ENCODE results near the gene TNXB. TPM values are rescaled to one million over a fixed set of nuclear protein-coding genes. Genes with fewer than 3 reads are reported as not detected.

The TNXB gene
- total RNA-seq (100 to 1,000 TPM in 3 of 4 donors, 10 to 100 TPM in 1; 77.9 to 182 (median 115) TPM), polyA plus RNA-seq (99.0 TPM)
- long read RNA-seq, donor 1, transcript TNXB-206 (14 exons, 2,756 nt), result major isoform, 13 of 113 reads
- long read RNA-seq, donor 1, transcript TNXB-203 (13 exons, 3,125 nt), result minor isoform, 8 of 113 reads
- long read RNA-seq, donor 1, partial matches to known transcripts, result 79 of 113 reads
- long read RNA-seq, donor 1, other reads (novel, unspliced or antisense), result 13 of 113 reads
- long read RNA-seq, donor 2, partial matches to known transcripts, result 27 of 35 reads
- long read RNA-seq, donor 2, other reads (novel, unspliced or antisense), result 4 of 35 reads
- long read RNA-seq, donor 3, transcript TNXB-203 (13 exons, 3,125 nt), result minor isoform, 14 of 176 reads
- long read RNA-seq, donor 3, transcript TNXB-206 (14 exons, 2,756 nt), result major isoform, 21 of 176 reads
- long read RNA-seq, donor 3, partial matches to known transcripts, result 119 of 176 reads
- long read RNA-seq, donor 3, other reads (novel, unspliced or antisense), result 19 of 176 reads
- long read RNA-seq, donor 4, partial matches to known transcripts, result 21 of 29 reads
- long read RNA-seq, donor 4, other reads (novel, unspliced or antisense), result 1 of 29 reads

GRCh38 chr6:32109114-32109764 is at the start of gene TNXB:
TSS of gene TNXB (minus strand) at chr6:32109338. CDS start at chr6:32098198, 11,140 bp downstream.
- no peaks in the 10 kb centered on the region for H3K27me3 ChIP-seq (ENCODE audit: control insufficient read depth, insufficient read depth)
- peak within 1 kb of the TSS; percentile 96 for H3K27ac ChIP-seq (ENCODE audit: low read length)
- ATAC-seq (peak; percentile 40 to 54), DNase-seq (peak; percentile 76 to 85 (median 85))
- intact Hi-C loops (cut with DNase I), result no loop called here
- peaks cover 44% of the 10 kb centered on the region for H3K4me1 ChIP-seq (ENCODE audit: control insufficient read depth, insufficient read depth, low read length)
- 8% methylated on average over 12 of the region's 12 CpGs for WGBS
- no peaks in the 10 kb centered on the region for H3K9me3 ChIP-seq (ENCODE audit: control insufficient read depth, low read length)
- H3K4me3 ChIP-seq (ENCODE audit: low read length), result peak within 1 kb of the TSS; percentile 46

GRCh38 chr6:32158052-32158451 is 48.9 kb upstream of the TNXB start:
- ATAC-seq (no peak), DNase-seq (no peak)
- intact Hi-C loops (cut with DNase I), result no loop called here
- H3K9me3 ChIP-seq (ENCODE audit: control insufficient read depth, low read length), result no peaks in the 10 kb centered on the region
- no peak overlapping the region for H3K4me3 ChIP-seq (ENCODE audit: low read length)
- peaks cover 5% of the 10 kb centered on the region for H3K4me1 ChIP-seq (ENCODE audit: control insufficient read depth, insufficient read depth, low read length)
- no peak overlapping the region for H3K27ac ChIP-seq (ENCODE audit: low read length)
- H3K27me3 ChIP-seq (ENCODE audit: control insufficient read depth, insufficient read depth), result no peaks in the 10 kb centered on the region

GRCh38 chr6:32156891-32157290 is 47.8 kb upstream of the TNXB start:
- Histone ChIP-seq H3K27ac (ENCODE audit: low read length) (no peak overlapping the region), H3K9me3 (ENCODE audit: control insufficient read depth, low read length) (no peaks in the 10 kb centered on the region), H3K4me1 (ENCODE audit: control insufficient read depth, insufficient read depth, low read length) (peaks cover 5% of the 10 kb centered on the region), H3K4me3 (ENCODE audit: low read length) (no peak overlapping the region), H3K27me3 (ENCODE audit: control insufficient read depth, insufficient read depth) (no peaks in the 10 kb centered on the region)
- 89% methylated on average over 9 of the region's 9 CpGs for WGBS
- DNase-seq (no peak), ATAC-seq (no peak)
- intact Hi-C loops (cut with DNase I), result no loop called here

- H3K27me3 ChIP-seq (ENCODE audit: control insufficient read depth, insufficient read depth), result no peaks in the 10 kb centered on the region
- peak overlapping the region; percentile 60 for H3K4me3 ChIP-seq (ENCODE audit: low read length)
- no peaks in the 10 kb centered on the region for H3K9me3 ChIP-seq (ENCODE audit: control insufficient read depth, low read length)
- DNase-seq, result peak; percentile 48 to 82 (median 81)
- intact Hi-C loops (cut with DNase I), result no loop called here
- ATAC-seq, result peak; percentile 52 to 60
- H3K27ac ChIP-seq (ENCODE audit: low read length), result peak overlapping the region; percentile 70
- H3K4me1 ChIP-seq (ENCODE audit: control insufficient read depth, insufficient read depth, low read length), result peaks cover 5% of the 10 kb centered on the region
- 5% methylated on average over 34 of the region's 34 CpGs for WGBS
Observed at GRCh38 chr6:32154514-32155161, 45.5 kb upstream of the TNXB start.

GRCh38 chr6:32153564-32154513 is 44.7 kb upstream of the TNXB start, which contains the start of gene PPT2:
TSS of gene PPT2 (plus strand) at chr6:32154141. CDS start at chr6:32154595, 454 bp downstream.
- intact Hi-C loops (cut with DNase I), result no loop called here
- peak; percentile 95 to 97 (median 97) for DNase-seq
- peak within 1 kb of the TSS; percentile 60 for H3K4me3 ChIP-seq (ENCODE audit: low read length)
- H3K27ac ChIP-seq (ENCODE audit: low read length), result peak within 1 kb of the TSS; percentile 70
- H3K4me1 ChIP-seq (ENCODE audit: control insufficient read depth, insufficient read depth, low read length), result peaks cover 5% of the 10 kb centered on the region
- H3K27me3 ChIP-seq (ENCODE audit: control insufficient read depth, insufficient read depth), result no peaks in the 10 kb centered on the region
- ATAC-seq, result peak; percentile 89 to 91
- 1% methylated on average over 52 of the region's 52 CpGs for WGBS
- H3K9me3 ChIP-seq (ENCODE audit: control insufficient read depth, low read length), result no peaks in the 10 kb centered on the region

GRCh38 chr6:32152769-32153563 is 43.8 kb upstream of the TNXB start:
- Histone ChIP-seq H3K27ac (ENCODE audit: low read length) (peak overlapping the region; percentile 70), H3K9me3 (ENCODE audit: control insufficient read depth, low read length) (no peaks in the 10 kb centered on the region), H3K4me1 (ENCODE audit: control insufficient read depth, insufficient read depth, low read length) (peaks cover 5% of the 10 kb centered on the region), H3K27me3 (ENCODE audit: control insufficient read depth, insufficient read depth) (no peaks in the 10 kb centered on the region), H3K4me3 (ENCODE audit: low read length) (peak overlapping the region; percentile 60)
- ATAC-seq (peak; percentile 32 to 57), DNase-seq (peak; percentile 62 to 77 (median 73))
- intact Hi-C loops (cut with DNase I), result no loop called here
- WGBS, result 21% methylated on average over 35 of the region's 35 CpGs

GRCh38 chr6:32151863-32152768 is 43.0 kb upstream of the TNXB start, which contains the start of gene PRRT1:
TSS of gene PRRT1 (minus strand) at chr6:32151939. CDS start at chr6:32151827, 112 bp downstream.
- WGBS, result 18% methylated on average over 19 of the region's 24 CpGs
- DNase-seq, result peak in 1 of 3 donors; percentile 65
- no peak for ATAC-seq
- Histone ChIP-seq H3K9me3 (ENCODE audit: control insufficient read depth, low read length) (no peaks in the 10 kb centered on the region), H3K27me3 (ENCODE audit: control insufficient read depth, insufficient read depth) (no peaks in the 10 kb centered on the region), H3K4me1 (ENCODE audit: control insufficient read depth, insufficient read depth, low read length) (peaks cover 5% of the 10 kb centered on the region), H3K27ac (ENCODE audit: low read length) (no peak within 1 kb of the TSS), H3K4me3 (ENCODE audit: low read length) (peak within 1 kb of the TSS; percentile 60)
- intact Hi-C loops (cut with DNase I), result no loop called here

GRCh38 chr6:32151181-32151862 is 42.2 kb upstream of the TNXB start:
- no peak for ATAC-seq
- peak in 1 of 3 donors; percentile 27 for DNase-seq
- 39% methylated on average over 8 of the region's 8 CpGs for WGBS
- Histone ChIP-seq H3K9me3 (ENCODE audit: control insufficient read depth, low read length) (no peaks in the 10 kb centered on the region), H3K4me3 (ENCODE audit: low read length) (peak overlapping the region; percentile 49), H3K27ac (ENCODE audit: low read length) (no peak overlapping the region), H3K4me1 (ENCODE audit: control insufficient read depth, insufficient read depth, low read length) (peaks cover 5% of the 10 kb centered on the region), H3K27me3 (ENCODE audit: control insufficient read depth, insufficient read depth) (no peaks in the 10 kb centered on the region)
- intact Hi-C loops (cut with DNase I), result no loop called here
